Activated CD4-positive, CD25-positive, alpha-beta regulatory T cell treated with anti-CD3 and anti-CD28 coated beads, Interleukin-2, amount 50 U/mL, for 24 hours (primary cell): Measurements from ENCODE around the gene NAV2.
"Not testable (repeated sequence)": the region's sequence is repeated elsewhere in the genome, so short reads cannot be mapped to it uniquely, and the experiment has no call there.

Experiments used
- ATAC-seq, 2 donors: fragments of 150-1000 bp; cut with Tn5 transposase; one replicate each; pipeline ENCODE4 v1.10.0; 2021; ENCODE audit warnings: mild to moderate bottlenecking in 1 of 2, moderate library complexity in 1 of 2

The NAV2 gene

GRCh38 chr11:20065406-20065805 is 352.8 kb downstream of the NAV2 start:
- no peak for ATAC-seq

- ATAC-seq: no peak
Measured at GRCh38 chr11:20066013-20066782, 353.6 kb downstream of the NAV2 start.

GRCh38 chr11:20066783-20067156 is 354.1 kb downstream of the NAV2 start:
- no peak for ATAC-seq

- ATAC-seq: no peak
Measured at GRCh38 chr11:20067665-20068064, 355.0 kb downstream of the NAV2 start.

GRCh38 chr11:20068691-20069090 is 356.1 kb downstream of the NAV2 start:
- ATAC-seq: no peak

- ATAC-seq: no peak
Measured at GRCh38 chr11:20070459-20070858, 357.8 kb downstream of the NAV2 start.

GRCh38 chr11:20075627-20076026 is 363.0 kb downstream of the NAV2 start:
- ATAC-seq: no peak

- no peak for ATAC-seq
Measured at GRCh38 chr11:20078846-20079245, 366.2 kb downstream of the NAV2 start.

- ATAC-seq: peak in 1 of 2 donors; percentile 20
Measured at GRCh38 chr11:20080032-20080685, 367.5 kb downstream of the NAV2 start.

- ATAC-seq: no peak
Measured at GRCh38 chr11:20081336-20081735, 368.7 kb downstream of the NAV2 start.

GRCh38 chr11:20083877-20084276 is 371.2 kb downstream of the NAV2 start:
- not testable (repeated sequence) for ATAC-seq

- no peak for ATAC-seq
Measured at GRCh38 chr11:20084921-20085814, 372.5 kb downstream of the NAV2 start.

- ATAC-seq: no peak
Measured at GRCh38 chr11:20085918-20086317, 373.3 kb downstream of the NAV2 start.

- no peak for ATAC-seq
Measured at GRCh38 chr11:20087118-20087521, 374.5 kb downstream of the NAV2 start.

GRCh38 chr11:20088397-20089225 is 376.0 kb downstream of the NAV2 start:
- no peak for ATAC-seq

GRCh38 chr11:20089367-20089766 is 376.7 kb downstream of the NAV2 start:
- ATAC-seq: no peak

- ATAC-seq: no peak
Measured at GRCh38 chr11:20089796-20090653, 377.4 kb downstream of the NAV2 start.

GRCh38 chr11:20090654-20091374 is 378.2 kb downstream of the NAV2 start:
- no peak for ATAC-seq

- ATAC-seq: no peak
Measured at GRCh38 chr11:20093775-20094174, 381.1 kb downstream of the NAV2 start.

GRCh38 chr11:20095189-20095588 is 382.6 kb downstream of the NAV2 start:
- ATAC-seq: no peak
